ENCODE results near the gene ME1. TPM values are rescaled to one million over a fixed set of nuclear protein-coding genes. Genes with fewer than 3 reads are reported as not detected.
"Not testable (repeated sequence)": the region's sequence is repeated elsewhere in the genome, so short reads cannot be mapped to it uniquely, and the experiment has no call there.

The ME1 gene
- total RNA-seq, 4 donors from 2014 or later = 12.8 to 40.5 (median 28.4) TPM

GRCh38 chr6:83308833-83309232, 122.0 kb downstream of the ME1 start:
- Histone ChIP-seq H3K36me3 (no peaks in the 10 kb centered on the region), H3K4me1 (no peaks in the 10 kb centered on the region), H3K27ac (no peak overlapping the region), H3K27me3 (no peaks in the 10 kb centered on the region), H3K4me3 (no peak overlapping the region), H3K9me3 (no peaks in the 10 kb centered on the region)
- DNase-seq (ENCODE audit: low spot score in 2 of 2) = no peak
- TF ChIP-seq EP300 (IDR thresholded peaks at IDR 0.05) (no peak), POLR2AphosphoS5 (IDR thresholded peaks at IDR 0.05) (no peak), CTCF (IDR thresholded peaks at IDR 0.05) (no peak), POLR2A (IDR thresholded peaks at IDR 0.05) (no peak)

- H3K9me3 ChIP-seq = no peaks in the 10 kb centered on the region
Observed at GRCh38 chr6:83307849-83308248, 123.0 kb downstream of the ME1 start.

GRCh38 chr6:83303426-83303825, 127.4 kb downstream of the ME1 start:
- Histone ChIP-seq H3K4me3 (no peak overlapping the region), H3K9me3 (no peaks in the 10 kb centered on the region), H3K36me3 (no peaks in the 10 kb centered on the region), H3K4me1 (no peaks in the 10 kb centered on the region), H3K27ac (no peak overlapping the region), H3K27me3 (no peaks in the 10 kb centered on the region)
- WGBS = 72% methylated on average over 1 of the region's 1 CpG
- no peak for DNase-seq (ENCODE audit: low spot score in 2 of 2)
- no peak for TF ChIP-seq EP300 (IDR thresholded peaks at IDR 0.05)
- no peak for TF ChIP-seq POLR2AphosphoS5 (IDR thresholded peaks at IDR 0.05)
- TF ChIP-seq CTCF (IDR thresholded peaks at IDR 0.05) = no peak

More at GRCh38 chr6:83307849-83308248, 123.0 kb downstream of the ME1 start:
- DNase-seq (ENCODE audit: low spot score in 2 of 2) = no peak
- 74% methylated on average over 1 of the region's 1 CpG for WGBS
- no peaks in the 10 kb centered on the region for H3K36me3 ChIP-seq
- no peaks in the 10 kb centered on the region for H3K4me1 ChIP-seq
- TF ChIP-seq EP300 (IDR thresholded peaks at IDR 0.05) (no peak), POLR2A (IDR thresholded peaks at IDR 0.05) (no peak), CTCF (IDR thresholded peaks at IDR 0.05) (no peak), POLR2AphosphoS5 (IDR thresholded peaks at IDR 0.05) (no peak)
- no peak overlapping the region for H3K27ac ChIP-seq
- no peak overlapping the region for H3K4me3 ChIP-seq
- no peaks in the 10 kb centered on the region for H3K27me3 ChIP-seq

GRCh38 chr6:83294676-83295075, 136.2 kb downstream of the ME1 start:
- Histone ChIP-seq H3K27me3 (no peaks in the 10 kb centered on the region), H3K4me3 (no peak overlapping the region), H3K36me3 (no peaks in the 10 kb centered on the region), H3K27ac (no peak overlapping the region), H3K4me1 (no peaks in the 10 kb centered on the region), H3K9me3 (peaks cover 3% of the 10 kb centered on the region)
- 93% methylated on average over 6 of the region's 6 CpGs for WGBS
- TF ChIP-seq POLR2A (IDR thresholded peaks at IDR 0.05) (no peak), EP300 (IDR thresholded peaks at IDR 0.05) (no peak), CTCF (IDR thresholded peaks at IDR 0.05) (no peak), POLR2AphosphoS5 (IDR thresholded peaks at IDR 0.05) (no peak)
- no peak for DNase-seq (ENCODE audit: low spot score in 2 of 2)

- WGBS = 90% methylated on average over 9 of the region's 9 CpGs
- no peak for TF ChIP-seq EP300 (IDR thresholded peaks at IDR 0.05)
- TF ChIP-seq POLR2AphosphoS5 (IDR thresholded peaks at IDR 0.05) = no peak
Observed at GRCh38 chr6:83292900-83293843, 137.7 kb downstream of the ME1 start.

GRCh38 chr6:83287298-83287697, 143.6 kb downstream of the ME1 start:
- H3K27ac ChIP-seq; H3K27me3 ChIP-seq; H3K4me1 ChIP-seq; H3K4me3 ChIP-seq; DNase-seq (ENCODE audit: low spot score in 2 of 2); H3K36me3 ChIP-seq; H3K9me3 ChIP-seq: not testable (repeated sequence)
- WGBS = 93% methylated on average over 6 of the region's 6 CpGs

More at GRCh38 chr6:83292900-83293843, 137.7 kb downstream of the ME1 start:
- H3K9me3 ChIP-seq = peaks cover 3% of the 10 kb centered on the region
- no peak overlapping the region for H3K4me3 ChIP-seq
- no peaks in the 10 kb centered on the region for H3K27me3 ChIP-seq
- H3K27ac ChIP-seq = no peak overlapping the region
- H3K4me1 ChIP-seq = no peaks in the 10 kb centered on the region
- no peaks in the 10 kb centered on the region for H3K36me3 ChIP-seq
- no peak for DNase-seq (ENCODE audit: low spot score in 2 of 2)
